Measurements from ENCODE around the gene CD79B. TPM values are rescaled to one million over a fixed set of nuclear protein-coding genes. Genes with fewer than 3 reads are reported as not detected.

The CD79B gene
- 10 to 100 TPM; 33.8 to 58.6 TPM for total RNA-seq

- peaks cover 14 to 16% of the 10 kb centered on the region in 2 donors for H3K4me1 Mint-ChIP-seq (ENCODE audit: low read depth in 2 of 2)
These were observed at the start of gene CD79B for GRCh38 chr17:63931981-63932561. Gene CD79B, minus strand, starts transcription at chr17:63932331. Its CDS starts 70 bp downstream, at chr17:63932261.

GRCh38 chr17:63978272-63979200, 46.4 kb upstream of the CD79B start:
- ATAC-seq = no peak

More at GRCh38 chr17:63931981-63932561, at the start of gene CD79B:
- Mint-ChIP-seq H3K27me3 (peaks cover 0 to 2% of the 10 kb centered on the region in 2 donors), H3K4me3 (peak within 1 kb of the TSS; percentile 88), H3K27ac (peak within 1 kb of the TSS; percentile 55 to 89), H3K36me3 (no peaks in the 10 kb centered on the region), H3K9me3 (no peaks in the 10 kb centered on the region)
- peak; percentile 68 for DNase-seq (ENCODE audit: low spot score)
- peak; percentile 75 to 78 for ATAC-seq

GRCh38 chr17:63976702-63977101, 44.6 kb upstream of the CD79B start:
- Mint-ChIP-seq H3K27me3 (peaks cover 0 to 7% of the 10 kb centered on the region in 2 donors), H3K36me3 (no peaks in the 10 kb centered on the region), H3K4me3 (no peak overlapping the region), H3K9me3 (no peaks in the 10 kb centered on the region), H3K27ac (no peak overlapping the region), H3K4me1 (ENCODE audit: low read depth in 2 of 2) (peaks cover 0 to 15% of the 10 kb centered on the region in 2 donors)
- ATAC-seq = no peak
- no peak for DNase-seq (ENCODE audit: low spot score)

More at GRCh38 chr17:63978272-63979200, 46.4 kb upstream of the CD79B start:
- no peak overlapping the region for H3K4me3 Mint-ChIP-seq
- H3K27ac Mint-ChIP-seq = no peak overlapping the region
- peaks cover 0 to 7% of the 10 kb centered on the region in 2 donors for H3K27me3 Mint-ChIP-seq
- DNase-seq (ENCODE audit: low spot score) = no peak
- no peaks in the 10 kb centered on the region for H3K36me3 Mint-ChIP-seq
- no peaks in the 10 kb centered on the region for H3K9me3 Mint-ChIP-seq
- peaks cover 2 to 15% of the 10 kb centered on the region in 2 donors for H3K4me1 Mint-ChIP-seq (ENCODE audit: low read depth in 2 of 2)

DNA sequence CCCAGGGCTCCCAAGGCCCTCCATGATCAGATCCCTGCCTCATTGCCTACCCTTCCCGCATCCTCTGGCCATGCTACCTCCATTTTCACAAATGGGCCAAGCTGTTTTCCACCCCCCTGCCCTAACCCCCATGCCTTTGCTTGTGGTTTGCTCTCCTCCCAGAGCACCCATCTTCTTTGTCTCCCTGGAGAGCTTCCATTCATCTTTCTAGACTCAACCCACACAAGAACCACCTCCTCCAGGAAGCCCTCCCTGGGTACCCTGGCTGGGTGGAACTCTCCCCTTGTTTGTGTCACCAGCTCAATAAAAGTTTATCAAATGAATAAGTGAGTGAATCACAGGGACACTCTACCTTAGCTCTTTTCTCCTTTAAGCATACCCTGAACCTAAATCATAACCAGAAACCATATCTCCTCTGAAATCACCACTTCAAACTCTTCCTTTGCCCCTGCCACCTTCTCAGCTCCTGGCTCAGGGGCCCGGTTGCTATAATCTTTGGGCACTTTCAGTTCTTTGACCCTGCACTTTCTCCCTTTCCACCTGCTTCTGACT, 43.5 kb upstream of the CD79B start:
- H3K4me1 Mint-ChIP-seq (ENCODE audit: low read depth in 2 of 2) = peaks cover 0 to 15% of the 10 kb centered on the region in 2 donors
- H3K9me3 Mint-ChIP-seq = no peaks in the 10 kb centered on the region
- DNase-seq (ENCODE audit: low spot score) (no peak), ATAC-seq (no peak)
- no peak overlapping the region for H3K4me3 Mint-ChIP-seq
- H3K36me3 Mint-ChIP-seq = no peaks in the 10 kb centered on the region
- H3K27ac Mint-ChIP-seq = peak overlapping the region in 1 of 2 donors; percentile 49
- H3K27me3 Mint-ChIP-seq = peaks cover 0 to 7% of the 10 kb centered on the region in 2 donors

DNA sequence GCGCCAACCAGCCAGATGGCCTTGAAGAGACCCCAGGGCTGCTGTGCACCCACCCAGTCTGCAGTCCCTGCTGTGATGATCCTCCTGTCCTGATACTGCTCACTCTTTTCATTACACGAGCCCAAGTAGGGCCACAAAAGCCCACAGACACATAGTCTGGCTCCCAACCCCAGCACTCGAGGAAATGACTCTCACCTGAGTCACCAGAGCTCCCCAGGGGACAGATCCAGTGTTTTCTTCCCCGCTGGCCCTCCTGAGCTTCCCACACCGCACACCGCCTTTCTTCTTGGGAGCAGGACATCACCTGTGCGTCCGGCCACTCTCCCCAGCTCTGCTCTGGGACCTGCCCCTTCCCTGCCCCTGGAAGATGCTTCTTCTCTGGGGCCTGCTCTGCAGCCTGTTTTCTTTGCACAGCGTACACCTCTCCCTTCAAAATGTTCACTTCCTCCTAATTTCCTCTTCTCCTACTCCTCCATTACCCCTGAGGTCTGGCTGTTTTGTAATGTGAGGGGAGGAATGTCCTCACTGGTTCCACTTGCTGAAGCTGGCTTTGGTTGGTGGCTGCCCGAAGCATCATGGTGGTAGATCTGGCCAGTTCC, 42.6 kb upstream of the CD79B start:
- no peak overlapping the region for H3K27ac Mint-ChIP-seq
- ATAC-seq (peak in 1 of 2 donors; percentile 18), DNase-seq (ENCODE audit: low spot score) (no peak)
- H3K4me1 Mint-ChIP-seq (ENCODE audit: low read depth in 2 of 2) = peaks cover 4 to 15% of the 10 kb centered on the region in 2 donors
- no peak overlapping the region for H3K4me3 Mint-ChIP-seq
- H3K36me3 Mint-ChIP-seq = no peaks in the 10 kb centered on the region
- H3K9me3 Mint-ChIP-seq = no peaks in the 10 kb centered on the region
- peaks cover 0 to 7% of the 10 kb centered on the region in 2 donors for H3K27me3 Mint-ChIP-seq

DNA sequence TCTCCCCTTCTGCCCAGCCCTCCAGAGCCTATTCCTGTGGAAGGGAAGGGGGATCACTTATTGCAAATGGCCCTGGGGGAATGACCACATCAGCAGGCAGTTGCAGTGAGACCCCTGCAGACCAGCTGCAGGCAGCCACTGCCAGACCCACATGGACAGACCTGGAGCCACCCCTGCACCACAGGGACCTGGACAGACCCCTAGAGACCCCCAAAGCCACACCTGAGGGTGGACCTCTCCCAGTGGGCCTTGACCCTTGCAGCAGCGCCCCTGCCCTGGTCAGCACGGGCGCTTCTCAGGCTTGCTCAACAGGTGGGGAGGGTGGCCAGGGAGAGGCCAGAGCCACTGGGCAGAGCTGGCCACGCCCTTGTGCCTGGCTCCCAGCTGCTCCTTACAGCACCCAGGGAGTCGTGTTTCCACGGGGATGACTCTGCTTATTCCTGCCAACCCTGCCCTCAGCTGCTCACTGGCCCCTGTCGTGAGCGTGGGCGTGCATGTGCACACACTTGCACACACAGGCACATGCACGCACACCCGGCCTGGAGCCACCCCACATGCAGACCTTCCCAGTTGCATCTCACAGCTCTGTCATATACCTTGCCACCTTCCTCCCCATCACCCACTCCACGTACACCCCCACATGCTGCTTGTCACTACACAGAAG, 41.9 kb upstream of the CD79B start:
- peaks cover 4 to 15% of the 10 kb centered on the region in 2 donors for H3K4me1 Mint-ChIP-seq (ENCODE audit: low read depth in 2 of 2)
- no peaks in the 10 kb centered on the region for H3K36me3 Mint-ChIP-seq
- ATAC-seq (peak in 1 of 2 donors; percentile 48), DNase-seq (ENCODE audit: low spot score) (no peak)
- no peak overlapping the region for H3K27ac Mint-ChIP-seq
- no peaks in the 10 kb centered on the region for H3K9me3 Mint-ChIP-seq
- no peak overlapping the region for H3K4me3 Mint-ChIP-seq
- peaks cover 0 to 7% of the 10 kb centered on the region in 2 donors for H3K27me3 Mint-ChIP-seq

- Mint-ChIP-seq H3K27ac (no peak overlapping the region), H3K36me3 (no peaks in the 10 kb centered on the region), H3K4me3 (no peak overlapping the region), H3K9me3 (no peaks in the 10 kb centered on the region), H3K4me1 (ENCODE audit: low read depth in 2 of 2) (peaks cover 7 to 15% of the 10 kb centered on the region in 2 donors), H3K27me3 (peaks cover 0 to 7% of the 10 kb centered on the region in 2 donors)
- no peak for ATAC-seq
- no peak for DNase-seq (ENCODE audit: low spot score)
These were observed 41.1 kb upstream of the CD79B start for GRCh38 chr17:63973247-63973646.

GRCh38 chr17:63972796-63973195, 40.7 kb upstream of the CD79B start, which contains the start of gene SCN4A:
Gene SCN4A, minus strand, starts transcription at chr17:63972918. Its CDS starts 77 bp downstream, at chr17:63972841.
- Mint-ChIP-seq H3K27me3 (peaks cover 0 to 7% of the 10 kb centered on the region in 2 donors), H3K4me3 (no peak within 1 kb of the TSS), H3K27ac (no peak within 1 kb of the TSS), H3K36me3 (no peaks in the 10 kb centered on the region), H3K9me3 (no peaks in the 10 kb centered on the region), H3K4me1 (ENCODE audit: low read depth in 2 of 2) (peaks cover 8 to 15% of the 10 kb centered on the region in 2 donors)
- ATAC-seq (no peak), DNase-seq (ENCODE audit: low spot score) (no peak)

DNA sequence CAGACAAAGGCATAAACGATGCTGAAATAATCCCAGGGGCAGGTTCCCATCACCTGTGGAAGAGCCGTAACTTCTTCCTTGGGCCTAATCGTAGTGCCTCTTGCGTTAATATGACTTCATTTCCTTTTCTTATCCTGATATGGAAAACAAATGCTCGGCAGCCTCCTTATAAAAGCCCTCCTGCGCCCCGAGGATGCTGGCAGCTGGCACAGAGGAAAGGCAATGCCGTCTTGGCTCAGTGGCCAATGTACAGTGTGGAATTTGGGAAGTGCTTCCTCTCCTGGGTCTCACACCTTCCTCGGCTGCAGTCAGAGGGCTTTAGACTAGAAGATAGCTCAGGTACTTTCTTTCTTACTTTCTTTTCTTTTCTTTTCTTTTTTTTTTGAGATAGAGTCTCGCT, 37.1 kb upstream of the CD79B start:
- peaks cover 13 to 20% of the 10 kb centered on the region in 2 donors for H3K4me1 Mint-ChIP-seq (ENCODE audit: low read depth in 2 of 2)
- DNase-seq (ENCODE audit: low spot score) (no peak), ATAC-seq (no peak)
- no peak overlapping the region for H3K4me3 Mint-ChIP-seq
- no peaks in the 10 kb centered on the region for H3K36me3 Mint-ChIP-seq
- H3K9me3 Mint-ChIP-seq = no peaks in the 10 kb centered on the region
- H3K27me3 Mint-ChIP-seq = no peaks in the 10 kb centered on the region
- H3K27ac Mint-ChIP-seq = no peak overlapping the region

DNA sequence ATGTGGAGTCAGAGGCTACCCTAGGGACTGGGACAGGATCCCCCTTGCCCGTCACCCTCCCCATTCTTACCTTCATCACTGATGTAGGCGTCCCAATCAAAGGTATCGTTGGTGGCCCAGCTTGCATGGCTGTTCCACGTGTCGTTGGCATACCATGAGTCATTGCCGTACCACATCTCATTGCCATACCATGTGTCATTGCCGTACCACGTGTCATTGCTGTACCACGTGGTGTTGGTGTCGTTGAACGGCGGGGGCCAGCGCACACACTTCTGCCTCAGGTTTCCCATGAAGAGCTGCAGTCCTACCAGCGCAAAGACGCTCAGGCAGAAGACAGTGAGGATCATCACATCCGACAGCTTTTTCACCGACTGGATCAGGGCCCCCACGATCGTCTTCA, 35.8 kb upstream of the CD79B start:
- no peak overlapping the region for H3K27ac Mint-ChIP-seq
- no peak overlapping the region for H3K4me3 Mint-ChIP-seq
- no peaks in the 10 kb centered on the region for H3K9me3 Mint-ChIP-seq
- no peaks in the 10 kb centered on the region for H3K27me3 Mint-ChIP-seq
- no peaks in the 10 kb centered on the region for H3K36me3 Mint-ChIP-seq
- H3K4me1 Mint-ChIP-seq (ENCODE audit: low read depth in 2 of 2) = peaks cover 13 to 20% of the 10 kb centered on the region in 2 donors
- no peak for DNase-seq (ENCODE audit: low spot score)
- ATAC-seq = peak in 1 of 2 donors; percentile 61

GRCh38 chr17:63966646-63967264, 34.6 kb upstream of the CD79B start:
- DNase-seq (ENCODE audit: low spot score) = no peak
- Mint-ChIP-seq H3K27me3 (no peaks in the 10 kb centered on the region), H3K36me3 (no peaks in the 10 kb centered on the region), H3K27ac (no peak overlapping the region), H3K4me1 (ENCODE audit: low read depth in 2 of 2) (peaks cover 13 to 22% of the 10 kb centered on the region in 2 donors), H3K9me3 (no peaks in the 10 kb centered on the region), H3K4me3 (peak overlapping the region; percentile 30)
- peak; percentile 78 to 81 for ATAC-seq

GRCh38 chr17:63963123-63963522, 31.0 kb upstream of the CD79B start:
- DNase-seq (ENCODE audit: low spot score) = no peak
- no peak for ATAC-seq
- H3K27me3 Mint-ChIP-seq = no peaks in the 10 kb centered on the region
- H3K9me3 Mint-ChIP-seq = no peaks in the 10 kb centered on the region
- H3K4me1 Mint-ChIP-seq (ENCODE audit: low read depth in 2 of 2) = peaks cover 18 to 23% of the 10 kb centered on the region in 2 donors
- no peak overlapping the region for H3K27ac Mint-ChIP-seq
- H3K36me3 Mint-ChIP-seq = no peaks in the 10 kb centered on the region
- no peak overlapping the region for H3K4me3 Mint-ChIP-seq

Data from natural killer cell treated with Interleukin-12 subunit alpha and Interleukin-12 subunit beta and Interleukin-15 and Interleukin-18, amount 100 ng/mL, for 72 hours (primary cell).